ENCODE results near the gene CD9.
"Not testable (repeated sequence)": the region's sequence is repeated elsewhere in the genome, so short reads cannot be mapped to it uniquely, and the experiment has no call there.

The CD9 gene

DNA sequence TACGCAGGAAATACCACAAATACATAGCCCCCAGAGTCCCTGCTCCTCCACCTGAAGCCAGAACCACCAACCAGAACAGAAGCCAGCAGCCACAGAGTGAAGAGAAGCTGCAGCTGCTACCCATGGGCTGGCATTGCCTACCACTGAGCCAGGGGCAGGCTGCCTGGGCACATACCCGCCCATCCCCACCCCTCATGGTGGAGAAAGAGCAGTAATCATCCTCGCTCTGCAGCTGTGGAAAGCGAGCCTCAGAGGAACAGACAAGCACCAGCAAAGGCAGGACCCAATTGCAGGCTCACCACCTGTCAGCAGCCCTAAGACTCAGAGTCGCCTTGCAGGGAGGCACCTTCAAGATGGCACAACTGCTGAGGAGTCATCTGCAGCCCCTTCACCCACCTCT lies 11.2 kb upstream of the CD9 start:
- DNase-seq (ENCODE audit: insufficient read length, low spot score) = no peak
- FAIRE-seq = no peak
- TF ChIP-seq POLR2A (IDR thresholded peaks at IDR 0.05; ENCODE audit: low read depth, low read length) (no peak), PAX5 (IDR thresholded peaks at IDR 0.05; ENCODE audit: insufficient read depth, low read length, severe bottlenecking) (no peak), TAF1 (IDR thresholded peaks at IDR 0.05; ENCODE audit: low read depth, low read length) (no peak), POLR2AphosphoS5 (IDR thresholded peaks at IDR 0.05; ENCODE audit: low read depth, low read length) (no peak), POU2F2 (IDR thresholded peaks at IDR 0.05; ENCODE audit: low read depth, low read length) (no peak), SPI1 (IDR thresholded peaks at IDR 0.05; ENCODE audit: low read depth, low read length) (no peak)

- FAIRE-seq; DNase-seq (ENCODE audit: insufficient read length, low spot score): not testable (repeated sequence)
Measured at GRCh38 chr12:6189952-6190598, 10.1 kb upstream of the CD9 start.

DNA sequence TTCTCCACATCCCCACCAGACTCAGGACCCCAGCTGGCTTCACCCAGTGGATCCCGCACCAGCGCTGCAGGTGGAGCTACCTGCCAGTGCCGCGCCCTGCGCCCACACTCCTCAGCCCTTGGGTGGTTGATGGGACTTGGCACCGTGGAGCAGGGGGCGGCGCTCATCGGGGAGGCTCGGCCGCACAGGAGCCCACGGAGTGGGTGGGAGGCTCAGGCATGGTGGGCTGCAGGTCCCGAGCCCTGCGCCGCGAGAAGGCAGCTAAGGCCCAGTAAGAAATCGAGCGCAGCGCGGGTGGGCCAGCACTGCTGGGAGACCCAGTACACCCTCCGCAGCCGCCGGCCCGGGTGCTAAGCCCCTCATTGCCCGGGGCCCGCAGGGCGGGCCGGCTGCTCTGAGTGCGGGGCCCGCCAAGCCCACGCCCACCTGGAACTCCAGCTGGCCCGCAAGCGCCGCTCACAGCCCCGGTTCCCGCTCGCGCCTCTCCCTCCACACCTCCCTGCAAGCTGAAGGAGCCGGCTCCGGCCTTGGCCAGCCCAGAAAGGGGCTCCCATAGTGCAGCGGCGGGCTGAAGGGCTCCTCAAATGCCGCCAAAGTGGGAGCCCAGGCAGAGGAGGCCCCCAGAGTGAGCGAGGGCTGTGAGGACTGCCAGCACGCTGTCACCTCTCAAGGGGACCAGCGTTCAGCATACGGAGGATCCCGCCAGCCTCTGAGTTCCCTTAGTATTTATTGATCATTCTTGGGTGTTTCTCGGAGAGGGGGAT lies 9.3 kb upstream of the CD9 start:
- DNase-seq (ENCODE audit: insufficient read length, low spot score); FAIRE-seq: not testable (repeated sequence)

DNA sequence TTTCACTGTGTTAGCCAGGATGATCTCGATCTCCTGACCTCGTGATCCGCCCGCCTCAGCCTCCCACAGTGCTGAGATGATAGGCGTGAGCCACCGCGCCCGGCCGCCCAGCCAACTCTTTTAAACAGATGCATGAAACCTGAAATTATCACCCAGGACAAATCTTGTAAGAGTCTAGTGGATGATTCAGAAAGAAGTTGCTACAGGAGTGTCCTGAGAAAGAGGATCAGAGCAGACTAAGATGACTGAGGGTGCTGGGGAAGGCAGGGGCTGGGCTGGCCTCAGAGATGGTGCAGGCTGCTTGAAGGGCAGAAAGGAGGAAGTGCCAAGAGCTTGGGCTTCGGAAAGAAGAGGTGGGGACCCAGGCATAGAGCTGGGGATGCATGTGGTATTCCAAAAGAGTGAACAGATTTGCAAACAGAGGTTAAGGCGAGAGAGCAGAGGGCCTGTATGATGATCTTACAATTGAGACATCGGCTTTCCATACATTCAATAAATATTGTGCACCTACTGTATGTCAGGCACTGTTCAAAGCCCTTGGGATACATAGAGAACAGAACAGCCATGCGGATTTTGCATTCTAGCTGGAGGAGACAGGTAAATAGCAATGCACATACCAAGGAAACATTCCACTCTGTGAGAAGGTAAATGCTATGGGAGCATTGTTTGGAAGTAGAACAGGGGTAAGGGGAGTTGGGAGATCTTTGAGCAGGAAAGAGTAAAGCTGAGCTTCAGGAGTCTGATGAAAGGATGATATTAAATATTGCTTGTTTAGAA lies 7.4 kb upstream of the CD9 start:
- no peak for DNase-seq (ENCODE audit: insufficient read length, low spot score)
- no peak for FAIRE-seq

GRCh38 chr12:6193853-6194815 lies 6.1 kb upstream of the CD9 start:
- TF ChIP-seq POLR2A (IDR thresholded peaks at IDR 0.05; ENCODE audit: low read depth, low read length) = no peak
- TF ChIP-seq PAX5 (IDR thresholded peaks at IDR 0.05; ENCODE audit: insufficient read depth, low read length, severe bottlenecking) = no peak
- TF ChIP-seq TAF1 (IDR thresholded peaks at IDR 0.05; ENCODE audit: low read depth, low read length) = no peak
- TF ChIP-seq SPI1 (IDR thresholded peaks at IDR 0.05; ENCODE audit: low read depth, low read length) = no peak
- TF ChIP-seq POLR2AphosphoS5 (IDR thresholded peaks at IDR 0.05; ENCODE audit: low read depth, low read length) = no peak
- TF ChIP-seq POU2F2 (IDR thresholded peaks at IDR 0.05; ENCODE audit: low read depth, low read length) = no peak
- no peak for DNase-seq (ENCODE audit: insufficient read length, low spot score)
- FAIRE-seq = peak; percentile 26

More for the DNA sequence above, 7.4 kb upstream of the CD9 start:
- TF ChIP-seq SPI1 (IDR thresholded peaks at IDR 0.05; ENCODE audit: low read depth, low read length) (peak; percentile 43), POLR2AphosphoS5 (IDR thresholded peaks at IDR 0.05; ENCODE audit: low read depth, low read length) (no peak), POLR2A (IDR thresholded peaks at IDR 0.05; ENCODE audit: low read depth, low read length) (no peak)

DNA sequence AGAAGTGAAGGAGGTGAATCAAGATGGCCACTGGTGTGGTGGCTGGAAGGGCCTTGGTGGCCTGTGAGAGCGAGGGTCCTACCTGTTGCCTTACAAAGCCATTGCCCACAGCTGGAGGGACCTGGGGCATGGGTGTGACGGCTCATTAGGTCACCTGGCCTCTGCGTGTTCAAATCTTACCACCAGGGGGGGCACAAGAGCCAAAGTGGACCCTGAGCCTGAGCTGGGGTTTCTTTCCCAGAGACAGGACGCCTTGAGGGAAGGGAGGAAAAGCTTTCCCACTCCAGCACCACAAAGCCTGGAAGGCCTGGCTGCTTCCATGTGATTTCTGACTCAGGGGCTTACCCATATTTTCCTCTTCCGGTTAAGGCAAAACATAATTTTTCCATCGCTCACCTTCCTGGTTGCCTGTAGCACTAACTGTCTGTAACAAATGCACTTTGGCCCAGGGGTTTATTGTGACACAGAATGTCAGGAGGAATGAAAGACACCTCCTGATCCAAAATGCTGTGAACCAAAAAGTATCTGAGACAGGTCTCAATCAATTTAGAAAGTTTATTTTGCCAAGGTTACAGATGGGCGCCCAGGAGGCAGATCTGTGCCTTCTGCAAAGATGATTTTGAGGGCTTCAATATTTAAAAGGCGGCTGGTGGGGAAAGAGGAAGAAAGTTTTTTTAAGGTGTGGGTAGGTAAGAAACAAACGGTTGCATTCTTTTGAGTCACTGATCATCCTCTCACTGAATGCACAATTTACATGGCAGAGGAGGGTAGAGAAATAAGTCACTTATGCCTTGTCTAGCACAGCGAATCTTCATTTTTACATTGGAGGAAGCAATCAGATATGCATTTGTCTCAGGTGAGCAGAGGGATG lies 4.3 kb upstream of the CD9 start:
- no peak for TF ChIP-seq POU2F2 (IDR thresholded peaks at IDR 0.05; ENCODE audit: low read depth, low read length)
- no peak for TF ChIP-seq POLR2A (IDR thresholded peaks at IDR 0.05; ENCODE audit: low read depth, low read length)
- TF ChIP-seq PAX5 (IDR thresholded peaks at IDR 0.05; ENCODE audit: insufficient read depth, low read length, severe bottlenecking) = no peak
- no peak for TF ChIP-seq TAF1 (IDR thresholded peaks at IDR 0.05; ENCODE audit: low read depth, low read length)
- no peak for TF ChIP-seq SPI1 (IDR thresholded peaks at IDR 0.05; ENCODE audit: low read depth, low read length)
- no peak for TF ChIP-seq POLR2AphosphoS5 (IDR thresholded peaks at IDR 0.05; ENCODE audit: low read depth, low read length)
- peak; percentile 88 for DNase-seq (ENCODE audit: insufficient read length, low spot score)
- peak; percentile 87 for FAIRE-seq

DNA sequence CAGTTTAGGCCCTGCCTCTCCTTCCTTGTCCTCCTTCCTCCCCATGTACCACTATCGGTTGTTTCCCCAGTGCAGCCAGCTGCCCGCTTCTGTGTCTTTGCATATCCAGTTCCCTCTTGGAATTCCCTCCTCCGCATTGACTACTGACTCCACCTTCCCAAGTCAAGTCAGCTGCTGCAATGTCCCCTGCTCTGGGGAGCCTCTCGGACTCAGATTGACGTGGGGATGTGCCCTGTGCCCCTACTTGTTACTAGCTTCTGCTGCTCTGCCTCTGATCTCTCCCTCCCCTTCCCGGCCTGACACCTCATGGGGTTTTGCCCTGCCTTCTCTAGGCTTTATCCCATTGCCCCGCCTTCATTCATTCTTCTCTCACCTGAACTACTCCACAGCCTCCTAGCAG lies 2.1 kb upstream of the CD9 start:
- DNase-seq (ENCODE audit: insufficient read length, low spot score) (no peak), FAIRE-seq (no peak)
- TF ChIP-seq SPI1 (IDR thresholded peaks at IDR 0.05; ENCODE audit: low read depth, low read length) = no peak
- no peak for TF ChIP-seq POLR2AphosphoS5 (IDR thresholded peaks at IDR 0.05; ENCODE audit: low read depth, low read length)
- no peak for TF ChIP-seq POU2F2 (IDR thresholded peaks at IDR 0.05; ENCODE audit: low read depth, low read length)
- TF ChIP-seq TAF1 (IDR thresholded peaks at IDR 0.05; ENCODE audit: low read depth, low read length) = no peak
- no peak for TF ChIP-seq POLR2A (IDR thresholded peaks at IDR 0.05; ENCODE audit: low read depth, low read length)
- no peak for TF ChIP-seq PAX5 (IDR thresholded peaks at IDR 0.05; ENCODE audit: insufficient read depth, low read length, severe bottlenecking)

DNA sequence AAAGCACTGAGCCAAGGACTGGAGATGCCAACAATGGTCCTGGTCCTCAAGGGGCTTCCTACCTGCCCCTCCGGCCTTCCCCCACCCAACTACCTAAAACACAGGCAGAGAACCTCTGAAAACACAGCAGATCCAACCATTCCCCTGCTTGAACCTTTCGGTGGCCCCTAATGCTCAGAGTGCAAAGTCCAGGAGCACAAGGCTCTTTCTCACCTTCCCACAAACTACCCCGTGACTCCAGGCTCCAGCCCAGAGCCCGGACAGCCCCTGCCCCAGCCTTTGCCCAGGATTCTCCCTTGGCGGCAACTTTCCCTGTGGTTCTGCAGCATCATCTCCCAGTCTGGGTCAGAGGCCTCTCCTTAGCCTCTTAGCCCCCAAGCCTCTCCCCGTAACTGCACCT lies 1.6 kb upstream of the CD9 start:
- FAIRE-seq (no peak), DNase-seq (ENCODE audit: insufficient read length, low spot score) (no peak)
- TF ChIP-seq POU2F2 (IDR thresholded peaks at IDR 0.05; ENCODE audit: low read depth, low read length) = no peak
- no peak for TF ChIP-seq SPI1 (IDR thresholded peaks at IDR 0.05; ENCODE audit: low read depth, low read length)
- TF ChIP-seq TAF1 (IDR thresholded peaks at IDR 0.05; ENCODE audit: low read depth, low read length) = no peak
- no peak for TF ChIP-seq POLR2A (IDR thresholded peaks at IDR 0.05; ENCODE audit: low read depth, low read length)
- TF ChIP-seq PAX5 (IDR thresholded peaks at IDR 0.05; ENCODE audit: insufficient read depth, low read length, severe bottlenecking) = no peak
- no peak for TF ChIP-seq POLR2AphosphoS5 (IDR thresholded peaks at IDR 0.05; ENCODE audit: low read depth, low read length)
